HepG2 (cell line): ENCODE results near the gene GFRA3.

Experiments used
- CTCF ChIP-seq: sonication (generic); formaldehyde crosslinking; IDR thresholded peaks from 2 replicates; pipeline ENCODE4 v1.5.0; 2020; ENCODE audit warnings: mild to moderate bottlenecking, missing genetic modification reagents, moderate library complexity
- ERF ChIP-seq: IDR thresholded peaks from 2 replicates; pipeline ENCODE4 v1.6.1; 2018; ENCODE audit warnings: missing biosample characterization, missing genetic modification reagents
- RAD21 ChIP-seq: fragments of 450-650 bp; formaldehyde crosslinking; IDR thresholded peaks from 2 replicates; pipeline ENCODE4 v1.5.0; 2020; ENCODE audit warnings: mild to moderate bottlenecking
- RXRB ChIP-seq: IDR thresholded peaks from 2 replicates; pipeline ENCODE4 v1.6.1; 2016; ENCODE audit warnings: borderline replicate concordance, missing genetic modification reagents, missing compliant biosample characterization
- ZNF460 ChIP-seq: sonication (generic); formaldehyde crosslinking; IDR thresholded peaks from 2 replicates; pipeline ENCODE4 v1.5.1; 2020; ENCODE audit warnings: missing genetic modification reagents, mild to moderate bottlenecking, borderline replicate concordance

- TF ChIP-seq CTCF (CRISPR knock-in tag) (no peak), ERF (CRISPR knock-in tag) (no peak), ZNF460 (CRISPR knock-in tag) (no peak), RXRB (CRISPR knock-in tag) (no peak), RAD21 (no peak)
Observed at GRCh38 chr5:138233280-138233679, 41.1 kb downstream of the GFRA3 start.
